ENCODE data around the gene PRICKLE4.

The PRICKLE4 gene

DNA sequence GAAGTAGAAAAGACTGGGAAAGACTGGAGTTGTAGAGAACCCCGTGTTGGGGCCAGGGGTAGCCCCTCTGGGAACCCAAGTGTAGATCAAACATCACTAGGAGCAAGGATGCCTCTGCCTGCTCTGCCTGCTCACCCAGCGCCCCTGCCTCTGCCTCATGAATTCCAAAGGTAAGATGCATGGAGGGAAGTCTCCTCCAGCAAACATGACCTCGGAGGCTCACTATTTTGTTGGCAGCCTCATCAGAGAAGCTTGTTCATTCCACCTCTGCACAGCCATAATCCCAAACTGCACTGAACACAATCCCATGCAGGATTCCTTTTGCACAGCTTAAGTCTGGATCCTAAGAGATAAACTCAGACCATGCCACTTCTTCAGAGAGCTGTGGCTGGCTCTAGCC, 5.7 kb upstream of the PRICKLE4 start:
- DNase-seq = no peak

DNA sequence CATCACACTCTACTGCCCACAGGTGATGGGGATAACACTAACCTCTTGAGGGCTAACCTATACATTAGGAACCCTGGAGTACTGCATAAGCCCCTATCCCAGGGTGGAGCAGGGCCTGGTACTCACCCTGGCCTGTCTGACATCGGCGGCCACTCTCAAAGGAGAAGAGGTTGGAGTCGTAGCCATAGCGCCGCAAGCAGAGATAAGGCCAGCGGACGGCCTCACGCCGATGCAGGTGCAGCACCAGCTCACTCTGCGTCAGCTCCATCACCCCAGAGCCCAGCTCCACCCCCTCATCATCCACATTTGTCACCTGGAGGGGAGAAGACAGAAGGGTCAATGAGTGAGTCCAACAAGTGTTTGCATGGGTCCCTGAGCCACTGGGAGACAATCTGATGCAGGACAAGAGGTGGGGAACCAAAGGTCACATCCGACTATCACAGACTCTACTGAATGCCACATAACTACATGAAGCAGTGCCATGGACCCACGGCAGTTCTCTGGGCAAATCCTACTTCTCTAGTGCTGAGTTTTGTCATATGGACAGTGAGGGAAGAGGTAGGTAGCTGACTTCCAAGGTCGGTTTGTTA, 5.2 kb upstream of the PRICKLE4 start:
- DNase-seq = no peak

DNA sequence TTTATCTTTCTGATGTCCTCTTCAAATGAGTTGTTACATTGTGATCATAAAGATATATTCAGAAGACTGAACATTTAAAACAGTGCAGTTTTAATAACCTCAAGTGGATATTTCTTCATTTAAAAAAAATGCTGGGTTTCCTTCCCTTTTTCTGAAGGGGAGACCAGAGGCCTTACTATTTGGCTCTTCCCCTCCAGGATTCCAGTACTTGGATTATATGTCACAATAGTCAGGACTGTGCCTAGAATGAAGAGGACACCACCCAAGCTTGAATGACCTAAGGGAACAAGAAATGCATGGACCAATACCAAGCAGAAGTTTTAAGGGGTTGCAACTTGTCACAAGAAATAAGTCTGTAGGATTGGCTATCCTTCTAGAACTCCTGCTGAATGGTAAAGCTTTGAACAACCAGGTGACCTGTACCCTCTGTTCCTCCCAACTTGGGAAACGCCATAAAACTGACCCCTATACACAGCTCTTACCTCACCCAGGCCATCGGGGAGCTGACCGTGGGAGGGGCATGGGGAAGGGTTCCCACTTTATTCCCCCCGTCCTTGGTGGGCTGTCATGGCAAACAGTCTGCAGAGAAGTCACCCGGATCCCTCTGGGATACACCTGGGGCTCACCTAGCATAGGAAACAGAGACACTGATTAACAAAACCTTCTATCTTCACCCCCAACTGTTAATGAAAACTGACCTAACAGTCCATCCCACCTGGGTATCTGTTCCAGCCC, 2.9 kb upstream of the PRICKLE4 start:
- DNase-seq = no peak

DNA sequence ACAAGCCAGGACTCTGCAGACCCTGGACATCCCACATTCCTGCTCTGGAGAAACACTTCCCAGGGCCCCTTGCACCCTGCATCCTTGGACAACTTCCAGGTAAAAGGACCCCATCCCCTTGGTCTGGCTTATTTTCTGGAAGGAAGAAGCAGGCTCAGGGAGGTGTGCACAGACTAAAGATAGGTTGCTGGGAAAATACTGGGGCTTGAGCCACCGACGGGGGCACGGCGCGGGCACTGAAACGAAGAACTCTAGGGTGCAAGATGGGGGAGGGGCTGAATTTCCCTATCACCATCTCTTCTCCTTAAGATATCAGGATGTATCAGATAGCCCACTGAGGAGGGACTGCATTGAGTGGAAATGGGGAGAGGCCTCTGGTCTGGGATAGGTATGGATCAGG, 1.7 kb upstream of the PRICKLE4 start:
- DNase-seq = no peak

DNA sequence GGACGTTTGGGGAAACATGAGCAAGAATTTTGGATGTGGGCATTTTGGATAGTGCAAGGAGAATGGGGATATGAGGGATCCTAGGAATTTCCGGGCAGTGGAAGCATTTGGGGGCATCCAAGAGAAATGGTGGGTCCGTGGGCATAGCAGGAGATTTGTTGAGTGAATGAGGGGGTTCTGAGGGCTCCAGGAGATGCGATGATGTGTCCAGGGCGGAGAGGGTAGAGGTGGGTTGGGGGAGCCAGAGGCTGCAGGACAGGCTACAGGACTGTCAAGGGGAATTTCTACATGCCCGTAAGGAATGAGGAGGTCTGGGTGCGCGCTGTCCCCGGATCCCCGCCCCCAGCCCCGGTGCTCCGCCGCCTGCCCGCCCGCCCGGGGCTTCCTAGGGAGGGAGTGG, 1.2 kb upstream of the PRICKLE4 start:
- DNase-seq = no peak

DNA sequence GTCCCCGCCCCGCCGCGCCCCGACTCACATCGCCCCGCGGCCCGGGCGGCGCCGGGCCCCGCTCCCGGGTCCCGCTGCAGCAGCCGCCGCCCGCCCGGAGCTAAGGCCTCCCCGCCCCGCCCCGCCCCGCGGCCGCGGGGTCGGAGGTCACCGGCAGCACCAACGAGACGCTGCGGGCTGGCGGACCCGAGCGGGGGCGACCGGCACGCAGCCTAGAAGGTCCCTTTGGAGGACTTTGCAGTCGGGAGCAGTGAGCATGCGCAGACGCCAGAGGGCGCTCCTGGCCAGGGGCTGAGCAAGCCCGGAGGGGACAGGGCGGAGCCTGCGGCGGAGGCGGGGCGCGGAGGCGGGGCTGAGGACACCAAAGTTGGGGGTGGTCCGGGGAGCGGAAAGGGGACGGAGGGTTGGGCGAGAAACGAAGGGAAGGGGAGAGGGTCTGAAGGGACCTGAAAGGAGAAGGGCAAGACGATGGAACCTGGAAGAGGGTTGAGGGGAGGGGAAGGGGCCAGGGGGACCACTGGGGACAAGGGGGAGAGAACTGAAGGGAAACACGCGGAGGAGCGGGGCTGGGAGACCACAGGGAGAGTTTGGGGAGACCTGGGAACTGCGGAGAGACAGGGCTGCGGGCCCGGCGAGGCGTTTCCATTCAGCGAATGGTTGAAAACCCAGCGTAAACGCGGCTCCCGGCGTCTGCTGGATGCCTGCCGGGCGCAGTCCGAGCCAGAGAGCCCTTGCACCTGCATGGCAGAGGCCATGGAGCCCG, 613 bp upstream of the PRICKLE4 start, which contains the start of gene FRS3:
Gene FRS3 (minus strand): TSS at position 113 of the 763 bp plus-strand sequence. CDS start 2,913 bp downstream, outside the sequence.
- DNase-seq = peak; percentile 97

DNA sequence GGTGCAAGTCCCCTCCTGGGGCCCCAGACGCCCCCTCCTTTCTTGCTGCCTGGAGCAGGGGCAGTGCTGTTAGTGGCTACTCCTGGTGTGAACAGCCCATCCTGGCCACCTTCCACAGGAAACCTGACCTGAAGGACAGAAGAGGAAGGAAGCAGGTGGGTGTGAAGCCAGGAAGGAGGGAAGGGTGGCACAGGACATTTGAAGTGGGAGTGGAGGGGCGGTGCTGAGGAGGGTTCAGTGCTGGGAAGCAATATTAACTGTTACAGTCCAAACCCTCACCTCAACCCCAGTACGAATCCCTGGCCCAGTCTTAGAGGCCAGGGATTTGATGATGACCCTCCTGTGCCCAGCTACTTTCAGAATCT, 766 bp downstream of the PRICKLE4 start:
- DNase-seq = no peak

DNA sequence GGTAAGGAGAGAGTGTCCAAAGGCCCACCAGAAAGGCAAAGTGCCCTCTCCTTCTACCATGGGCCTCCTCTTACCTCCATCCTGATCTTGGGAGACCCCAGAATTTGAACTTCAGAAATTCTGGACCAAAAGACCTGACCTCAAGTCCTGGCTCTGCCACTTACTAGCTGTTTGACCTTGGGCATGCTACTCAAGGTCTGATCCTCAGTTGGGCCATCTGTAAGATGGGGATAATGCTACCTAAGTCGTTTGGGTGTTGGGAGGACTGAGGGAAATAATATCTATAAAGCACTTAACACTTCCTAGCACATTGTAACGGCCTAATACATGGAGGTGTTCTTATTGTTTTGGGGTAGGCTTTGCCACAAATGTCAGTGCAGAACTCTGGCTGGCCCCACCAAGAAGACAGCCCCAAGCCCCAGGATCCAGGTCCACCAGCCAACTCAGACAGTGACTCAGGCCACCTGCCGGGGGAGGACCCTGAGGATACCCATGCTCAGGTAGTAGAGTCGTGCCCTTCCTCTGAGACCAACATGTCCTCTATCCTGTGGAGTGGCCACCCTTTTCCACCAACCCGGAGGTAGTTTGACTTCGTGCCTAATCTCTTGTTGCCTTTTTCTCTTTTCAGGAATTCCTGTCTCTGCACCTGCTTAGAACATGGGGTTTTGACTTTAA, 2.7 kb downstream of the PRICKLE4 start:
- DNase-seq = no peak

DNA sequence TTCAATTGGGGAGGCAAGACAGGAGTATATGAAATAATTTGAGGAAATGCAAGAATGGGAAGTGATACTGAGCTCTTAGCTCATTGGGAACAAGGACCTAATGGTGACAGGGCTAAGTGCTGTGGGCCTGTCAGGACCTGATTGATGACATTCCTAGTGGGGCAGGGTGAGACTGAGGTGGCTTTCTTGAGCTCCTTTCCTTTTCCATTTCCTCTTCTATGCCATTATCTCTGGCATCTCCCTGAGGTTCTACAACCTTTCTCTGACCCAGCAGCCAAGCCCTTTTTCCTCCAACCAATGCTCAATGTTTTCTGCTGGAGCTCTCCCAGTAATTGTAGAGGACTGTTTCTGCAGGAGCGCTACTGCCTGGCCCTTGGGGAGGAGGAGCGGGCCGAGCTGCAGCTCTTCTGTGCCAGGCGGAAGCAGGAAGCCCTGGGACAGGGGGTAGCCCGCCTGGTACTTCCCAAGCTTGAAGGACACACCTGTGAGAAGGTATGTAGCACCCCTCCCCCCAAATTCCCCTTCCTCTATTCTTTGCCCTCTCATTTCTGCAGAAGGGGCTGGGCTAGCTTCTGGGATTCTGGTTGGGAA, 4.1 kb downstream of the PRICKLE4 start:
- no peak for DNase-seq

DNA sequence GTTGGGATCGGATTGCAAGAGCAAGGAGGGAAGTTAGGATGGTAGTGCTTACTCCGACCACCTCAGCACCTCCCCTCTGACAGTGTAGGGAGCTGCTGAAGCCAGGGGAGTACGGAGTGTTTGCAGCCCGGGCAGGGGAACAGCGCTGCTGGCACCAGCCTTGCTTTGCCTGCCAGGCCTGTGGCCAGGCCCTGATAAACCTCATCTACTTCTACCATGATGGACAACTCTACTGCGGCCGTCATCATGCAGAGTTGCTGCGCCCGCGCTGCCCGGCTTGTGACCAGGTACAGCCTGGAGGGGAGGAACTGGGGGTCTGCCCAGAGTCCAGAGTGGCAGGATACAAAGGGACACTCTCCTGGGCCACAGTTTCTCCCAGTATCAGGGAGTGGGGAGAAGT, 4.7 kb downstream of the PRICKLE4 start:
- no peak for DNase-seq

DNA sequence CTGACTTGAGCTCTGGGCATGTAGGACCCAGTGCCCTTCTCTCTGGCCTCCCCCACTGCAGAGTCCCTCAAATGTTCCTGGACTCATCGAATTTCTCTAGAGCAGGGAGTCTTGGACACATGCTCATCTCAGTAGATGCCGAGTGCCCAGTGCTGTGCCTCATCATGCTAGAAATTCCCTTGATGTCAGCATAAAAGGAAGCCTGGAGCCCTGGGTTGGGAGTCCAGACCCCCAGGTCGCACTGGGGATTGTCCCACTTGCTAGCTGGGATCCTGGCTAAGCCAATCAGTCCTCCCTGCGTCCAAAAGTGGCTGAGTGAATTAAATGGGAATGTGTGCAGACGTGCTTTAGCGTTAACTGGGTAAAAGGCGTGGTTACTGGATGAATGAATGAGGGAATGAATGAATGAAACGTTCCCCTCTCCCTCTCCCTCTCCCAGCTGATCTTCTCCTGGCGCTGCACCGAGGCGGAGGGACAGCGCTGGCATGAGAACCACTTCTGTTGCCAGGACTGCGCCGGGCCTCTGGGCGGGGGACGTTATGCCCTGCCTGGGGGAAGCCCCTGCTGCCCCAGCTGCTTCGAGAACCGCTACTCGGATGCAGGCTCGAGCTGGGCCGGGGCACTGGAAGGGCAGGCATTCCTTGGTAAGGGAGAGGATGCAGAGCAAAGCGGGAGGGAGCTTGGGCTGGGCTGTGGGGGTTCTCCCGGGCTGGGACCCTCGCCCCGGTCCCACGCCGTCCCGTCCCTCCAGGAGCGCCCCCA, 5.3 kb downstream of the PRICKLE4 start:
- no peak for DNase-seq

DNA sequence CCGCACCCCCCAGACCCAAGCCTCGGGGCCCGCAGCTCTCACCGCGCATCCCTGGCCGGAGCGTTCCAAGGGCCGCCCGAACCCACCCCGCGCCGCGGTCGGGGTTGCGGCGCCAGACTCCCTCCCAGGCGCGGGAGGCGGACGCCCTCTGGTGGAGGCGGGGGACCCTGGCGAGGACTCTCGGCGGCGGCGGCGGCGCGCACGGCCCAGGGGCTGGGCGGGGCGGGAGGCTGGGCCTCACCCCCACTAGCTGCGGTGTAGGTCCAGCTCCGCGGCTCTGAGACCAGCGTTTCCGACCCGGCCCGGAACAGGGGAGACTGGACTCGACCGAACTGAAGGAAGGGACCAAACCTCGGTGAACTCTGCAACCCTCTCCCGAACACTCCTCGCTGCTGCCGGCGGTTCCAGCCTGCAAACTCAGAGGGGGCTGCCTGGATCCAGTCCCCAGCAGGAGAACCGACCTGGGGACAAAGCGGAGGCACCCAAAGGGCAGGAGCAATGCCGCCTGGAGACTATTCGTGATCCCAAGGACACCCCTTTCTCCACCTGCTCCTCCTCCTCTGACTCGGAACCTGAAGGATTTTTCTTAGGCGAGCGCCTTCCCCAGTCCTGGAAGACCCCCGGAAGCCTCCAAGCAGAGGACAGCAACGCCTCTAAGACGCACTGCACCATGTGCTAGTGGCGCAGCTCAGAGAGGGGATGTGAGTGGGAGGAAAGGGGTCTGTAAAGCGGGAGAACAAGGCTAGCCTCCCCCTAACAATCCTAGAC, 6.1 kb downstream of the PRICKLE4 start:
- DNase-seq = peak; percentile 91

DNA sequence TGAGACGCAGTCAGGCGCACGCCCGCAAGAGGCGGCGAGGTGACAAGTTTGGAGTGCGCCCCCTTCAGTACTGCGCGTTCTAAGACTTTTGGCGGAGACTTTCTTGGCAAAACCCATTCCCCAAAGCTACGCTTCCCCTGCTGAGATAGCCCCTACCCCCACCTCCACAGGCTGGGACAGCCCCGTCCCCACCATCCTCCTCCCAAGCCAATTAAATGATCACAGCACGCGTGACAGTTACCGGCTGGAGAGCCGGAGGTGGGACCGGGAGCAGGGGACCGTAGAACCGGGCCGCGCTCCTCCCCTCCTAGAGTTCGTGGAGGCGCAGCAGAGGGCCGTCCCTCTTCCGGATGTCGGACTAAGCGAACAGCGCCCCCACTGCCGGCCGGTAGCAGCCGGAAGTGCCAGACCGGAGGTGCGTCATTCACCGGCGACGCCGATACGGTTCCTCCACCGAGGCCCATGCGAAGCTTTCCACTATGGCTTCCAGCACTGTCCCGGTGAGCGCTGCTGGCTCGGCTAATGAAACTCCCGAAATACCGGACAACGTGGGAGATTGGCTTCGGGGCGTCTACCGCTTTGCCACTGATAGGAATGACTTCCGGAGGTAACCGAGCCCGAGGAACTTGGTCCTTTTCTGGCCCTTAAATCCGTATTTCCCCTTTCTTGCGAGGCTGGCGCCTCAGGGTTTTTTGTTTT, 6.8 kb downstream of the PRICKLE4 start, which contains the start of gene TOMM6:
Gene TOMM6 (plus strand): TSS at position 476 of the 699 bp plus-strand sequence. CDS start 4 bp downstream, at position 480.
- peak; percentile 96 for DNase-seq

DNA sequence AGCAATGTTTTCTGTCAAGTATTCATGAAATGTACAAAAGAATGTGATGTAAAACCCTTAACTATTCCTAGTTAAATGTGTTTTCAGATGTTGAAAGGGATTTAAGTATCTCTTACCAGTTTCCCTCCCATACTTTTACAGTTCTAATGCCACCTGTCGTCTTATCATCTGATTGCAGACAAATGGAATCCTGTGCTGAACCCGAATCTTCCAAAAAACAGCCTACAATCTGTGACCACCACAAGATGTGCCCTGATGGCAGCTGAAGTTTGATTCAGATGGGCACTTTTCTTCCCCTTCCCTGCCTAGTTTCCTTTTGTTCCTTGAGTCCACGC, 8.8 kb downstream of the PRICKLE4 start:
- no peak for DNase-seq

DNA sequence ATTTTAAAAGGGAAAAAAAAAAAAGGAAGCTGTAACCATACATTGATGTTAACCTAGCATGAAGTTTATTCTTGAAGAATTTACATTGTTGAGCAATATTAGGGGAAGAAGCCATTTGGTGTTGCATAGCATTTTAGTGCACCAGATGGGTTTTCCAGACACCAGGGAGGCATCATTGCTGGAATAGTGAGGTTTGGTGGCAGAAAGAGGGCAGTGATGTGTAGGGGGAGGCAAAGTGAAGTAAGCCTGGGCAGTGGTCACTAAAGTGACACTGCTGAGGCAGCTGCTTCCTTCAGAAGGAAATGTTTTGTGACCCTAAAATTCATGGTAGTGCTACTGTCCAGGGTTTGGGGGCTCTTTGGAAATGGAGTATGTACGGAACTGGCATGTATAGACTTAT, 9.5 kb downstream of the PRICKLE4 start:
- DNase-seq = no peak

DNA sequence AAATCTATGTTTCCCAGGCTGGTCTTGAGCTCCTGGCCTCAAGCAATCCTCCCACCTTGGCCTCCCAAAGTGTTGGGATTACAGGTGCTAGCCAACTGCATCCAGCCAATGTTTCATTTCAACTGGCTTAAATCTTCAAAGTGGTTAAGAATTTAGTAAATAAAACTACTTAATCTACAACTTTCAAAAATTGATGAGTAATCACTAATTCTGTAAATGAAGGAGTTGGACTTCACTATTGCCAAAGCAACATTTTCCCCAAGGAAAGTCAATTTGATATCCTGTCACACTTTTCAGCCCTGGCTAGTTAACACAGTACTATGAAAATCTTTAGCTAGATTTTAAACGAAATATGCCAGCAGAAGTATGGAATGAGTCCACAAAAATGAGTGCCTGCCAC, 10.7 kb downstream of the PRICKLE4 start:
- DNase-seq = no peak

DNA sequence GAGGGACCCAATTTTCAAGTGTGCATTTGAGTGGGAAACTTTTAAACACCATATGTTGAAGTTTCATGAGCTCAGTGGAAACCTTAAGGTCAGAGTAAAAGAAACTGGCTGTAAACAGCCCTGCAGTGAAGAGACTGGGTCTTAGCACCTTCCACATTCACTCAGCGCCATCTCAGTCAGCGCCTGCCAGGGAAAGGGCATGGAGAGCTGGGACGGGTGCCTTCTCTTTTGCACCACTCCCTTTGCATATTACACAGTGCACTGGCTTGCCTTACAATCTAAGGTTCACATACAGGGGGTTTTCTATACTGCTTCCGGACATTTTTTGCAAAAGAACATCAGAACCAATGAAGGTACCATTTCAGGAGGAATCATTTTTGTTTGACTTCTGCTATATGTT, 11.4 kb downstream of the PRICKLE4 start:
- DNase-seq = no peak

DNA sequence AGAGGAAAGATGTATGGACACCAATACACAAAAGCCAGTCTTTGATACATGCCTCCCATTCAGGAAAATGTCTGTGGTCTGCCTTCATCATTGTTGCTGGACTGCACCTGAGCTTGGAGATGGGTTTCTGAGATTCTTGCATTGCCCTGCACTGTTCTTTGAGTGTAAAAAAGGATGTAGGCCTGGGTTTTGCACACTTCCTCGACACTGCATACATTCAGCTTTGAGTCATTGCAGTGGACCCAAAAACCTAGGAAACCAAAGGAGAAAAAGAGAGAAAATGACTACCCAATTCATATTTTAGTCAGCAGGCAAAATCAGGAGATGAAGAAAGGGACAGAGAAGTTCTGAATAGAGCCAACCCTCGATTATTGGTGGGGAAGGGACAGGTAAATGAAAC, 15.9 kb downstream of the PRICKLE4 start:
- no peak for DNase-seq

DNA sequence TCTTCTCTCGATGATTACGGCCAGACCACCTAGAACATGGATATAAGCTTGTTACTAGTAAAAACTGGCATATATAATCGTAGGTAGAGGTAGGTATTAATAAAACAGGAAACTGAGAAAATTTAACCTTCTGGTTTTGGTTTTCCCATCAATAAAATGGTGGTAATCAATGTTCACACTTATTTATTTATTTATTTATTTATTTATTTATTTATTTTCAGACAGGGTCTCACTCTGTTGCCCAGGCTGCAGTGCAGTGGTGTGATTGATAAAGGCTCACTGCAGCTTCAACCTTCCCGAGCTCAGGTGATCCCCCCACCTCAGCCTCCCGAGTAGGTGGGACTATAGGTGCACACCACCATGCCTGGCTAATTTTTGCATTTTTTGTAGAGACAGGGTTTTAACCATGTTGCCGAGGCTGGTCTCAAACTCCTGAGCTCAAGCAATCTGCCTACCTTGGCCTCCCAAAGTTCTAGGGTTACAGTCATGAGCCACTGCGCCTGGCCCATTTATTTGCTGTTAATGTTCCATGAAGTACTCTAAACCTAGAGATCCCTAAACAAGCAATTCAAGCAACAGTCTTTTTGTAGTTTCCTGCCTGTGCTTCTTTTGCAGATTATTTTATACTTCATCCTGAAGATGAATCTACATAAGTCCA, 18.4 kb downstream of the PRICKLE4 start:
- no peak for DNase-seq

DNA sequence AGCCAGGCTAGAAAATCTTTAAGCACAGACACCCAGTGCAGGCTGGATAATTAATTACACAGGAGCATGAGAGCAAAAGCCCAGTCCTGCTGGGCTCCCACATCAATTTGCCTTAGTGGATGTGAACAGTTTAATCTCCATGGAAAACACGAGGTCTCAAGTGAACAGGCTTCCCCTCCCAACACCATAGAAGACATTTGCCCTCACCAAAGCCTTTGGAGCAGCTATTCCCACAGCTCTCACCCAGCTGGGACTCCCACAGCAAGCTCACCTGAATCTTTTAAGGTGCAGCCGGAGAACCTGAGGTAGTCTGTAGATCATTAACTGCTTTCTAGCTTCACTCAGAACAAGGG, 19.0 kb downstream of the PRICKLE4 start:
- DNase-seq = no peak
